Measurements from ENCODE around the gene IQSEC1. TPM values are rescaled to one million over a fixed set of nuclear protein-coding genes. Genes with fewer than 3 reads are reported as not detected.

IQSEC1 gene
- 39.9 to 42.4 TPM (median 41.7 TPM) in 3 replicates for total RNA-seq

GRCh38 chr3:13073326-13074005, at the start of gene IQSEC1:
TSS of gene IQSEC1 (minus strand) at chr3:13073429. CDS start at chr3:13073014, 415 bp downstream.
- Mint-ChIP-seq H3K36me3 (no peaks in the 10 kb centered on the region), H3K4me1 (peaks cover 2% of the 10 kb centered on the region), H3K27me3 (ENCODE audit: low read depth) (peaks cover 71% of the 10 kb centered on the region), H3K4me3 (peak within 1 kb of the TSS; percentile 51), H3K9me3 (no peaks in the 10 kb centered on the region), H3K27ac (peak within 1 kb of the TSS; percentile 41)
- no peak for TF ChIP-seq CTCF (IDR thresholded peaks at IDR 0.05; ENCODE audit: unreplicated experiment)
- peak in 1 of 2 experiments; percentile 54 for DNase-seq (ENCODE audit: low spot score in 2 of 2, unreplicated experiment in 2 of 2)

- Mint-ChIP-seq H3K9me3 (no peaks in the 10 kb centered on the region), H3K4me1 (no peaks in the 10 kb centered on the region), H3K36me3 (no peaks in the 10 kb centered on the region), H3K27ac (no peak overlapping the region), H3K27me3 (ENCODE audit: low read depth) (peaks cover 11% of the 10 kb centered on the region), H3K4me3 (no peak overlapping the region)
- no peak for DNase-seq (ENCODE audit: low spot score in 2 of 2, unreplicated experiment in 2 of 2)
- TF ChIP-seq CTCF (IDR thresholded peaks at IDR 0.05; ENCODE audit: unreplicated experiment), result no peak
Measured at GRCh38 chr3:13122081-13123012, 49.1 kb upstream of the IQSEC1 start.

- Mint-ChIP-seq H3K27me3 (ENCODE audit: low read depth) (peaks cover 15% of the 10 kb centered on the region), H3K36me3 (no peaks in the 10 kb centered on the region), H3K27ac (no peak overlapping the region), H3K4me3 (no peak overlapping the region), H3K9me3 (no peaks in the 10 kb centered on the region), H3K4me1 (no peaks in the 10 kb centered on the region)
- TF ChIP-seq CTCF (IDR thresholded peaks at IDR 0.05; ENCODE audit: unreplicated experiment), result no peak
- DNase-seq (ENCODE audit: low spot score in 2 of 2, unreplicated experiment in 2 of 2), result no peak
Measured at GRCh38 chr3:13121553-13122001, 48.3 kb upstream of the IQSEC1 start.

GRCh38 chr3:13120928-13121552, 47.8 kb upstream of the IQSEC1 start:
- H3K4me1 Mint-ChIP-seq, result no peaks in the 10 kb centered on the region
- H3K36me3 Mint-ChIP-seq, result no peaks in the 10 kb centered on the region
- no peaks in the 10 kb centered on the region for H3K9me3 Mint-ChIP-seq
- TF ChIP-seq CTCF (IDR thresholded peaks at IDR 0.05; ENCODE audit: unreplicated experiment), result no peak
- no peak overlapping the region for H3K4me3 Mint-ChIP-seq
- no peak overlapping the region for H3K27ac Mint-ChIP-seq
- DNase-seq (ENCODE audit: low spot score in 2 of 2, unreplicated experiment in 2 of 2), result no peak
- peaks cover 14% of the 10 kb centered on the region for H3K27me3 Mint-ChIP-seq (ENCODE audit: low read depth)

GRCh38 chr3:13120289-13120927, 47.2 kb upstream of the IQSEC1 start:
- Mint-ChIP-seq H3K36me3 (no peaks in the 10 kb centered on the region), H3K9me3 (no peaks in the 10 kb centered on the region), H3K4me1 (no peaks in the 10 kb centered on the region), H3K27me3 (ENCODE audit: low read depth) (peaks cover 14% of the 10 kb centered on the region), H3K4me3 (no peak overlapping the region), H3K27ac (no peak overlapping the region)
- no peak for TF ChIP-seq CTCF (IDR thresholded peaks at IDR 0.05; ENCODE audit: unreplicated experiment)
- no peak for DNase-seq (ENCODE audit: low spot score in 2 of 2, unreplicated experiment in 2 of 2)

Data from mesothelial cell of epicardium (in vitro differentiated cells).